ENCODE results near the gene LAG3. TPM values are rescaled to one million over a fixed set of nuclear protein-coding genes. Genes with fewer than 3 reads are reported as not detected.

Gene LAG3
- polyA plus RNA-seq, 1 of the 3 experiments (the other 2 are of a cell fraction) = 0.72 TPM

DNA sequence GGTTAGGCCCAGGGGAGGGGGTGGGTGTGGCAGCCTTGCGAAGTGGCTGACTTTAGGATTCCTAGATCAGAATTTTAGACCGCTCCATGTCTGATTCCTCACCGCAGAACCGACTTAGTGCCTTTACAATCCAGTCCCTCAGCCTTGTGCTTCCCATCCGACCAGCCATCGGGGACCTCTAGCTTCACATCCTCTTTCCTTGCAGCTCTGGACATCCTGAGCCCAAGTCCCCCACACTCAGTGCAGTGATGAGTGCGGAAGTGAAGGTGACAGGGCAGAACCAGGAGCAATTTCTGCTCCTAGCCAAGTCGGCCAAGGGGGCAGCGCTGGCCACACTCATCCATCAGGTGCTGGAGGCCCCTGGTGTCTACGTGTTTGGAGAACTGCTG lies 47.9 kb upstream of the LAG3 start:
- Histone ChIP-seq H2AFZ (ENCODE audit: low read depth) (peak overlapping the region; percentile 97), H3K9ac (peak overlapping the region; percentile 66), H3K27ac (ENCODE audit: low read depth in 2 of 2, low read length in 1 of 2) (peak overlapping the region; percentile 84 to 86), H3K27me3 (ENCODE audit: insufficient read depth) (no peaks in the 10 kb centered on the region), H3K36me3 (replicated peaks in 1 of 2; ENCODE audit: control insufficient read depth in 1 of 2, insufficient read depth in 2 of 2, low read length in 1 of 2) (peaks cover 9 to 21% of the 10 kb centered on the region in 2 experiments), H3K4me2 (peak overlapping the region; percentile 86), H3K4me3 (ENCODE audit: low read depth in 2 of 2, low read length in 1 of 2) (peak overlapping the region; percentile 57 to 65), H3K4me1 (ENCODE audit: control insufficient read depth in 1 of 2, insufficient read depth in 2 of 2, low read depth in 1 of 2, low read length in 1 of 2) (peaks cover 0 to 9% of the 10 kb centered on the region in 2 experiments; a peak in 1 of 4 replicates), H4K20me1 (ENCODE audit: insufficient read depth) (no peaks in the 10 kb centered on the region), H3F3A (replicated peaks; ENCODE audit: insufficient read depth) (peaks cover 17% of the 10 kb centered on the region), H3K79me2 (ENCODE audit: insufficient read depth) (peaks cover 17% of the 10 kb centered on the region; the same call in 1 of the 2 replicates), H3K9me2 (no peaks in the 10 kb centered on the region), H3K9me3 (no peaks in the 10 kb centered on the region)
- TF ChIP-seq MXI1 (IDR thresholded peaks at IDR 0.05; ENCODE audit: low read depth, low read length) (no peak; the same call in 1 of the 2 replicates), GABPA (IDR thresholded peaks at IDR 0.05; ENCODE audit: low read depth) (no peak)
- ChIA-PET CTCF (interaction anchor here (0.6 to 3.3 kb wide), 15 partner anchors 9 to 259 kb away, joined by 3 to 20 read pairs (median 4); partner anchors contain the start of genes MLF2, PTMS and ZNF384), POLR2A (interaction anchor here (0.6 to 2.6 kb wide), 18 partner anchors 10 to 219 kb away, joined by 3 to 50 read pairs (median 5); partner anchors contain the start of genes C12orf57, CDCA3, GAPDH and MLF2)
- DNase-seq = peak; percentile 55
- WGBS (ENCODE audit: low lambda C conversion rate) = 2% methylated on average over 8 of the region's 10 CpGs

DNA sequence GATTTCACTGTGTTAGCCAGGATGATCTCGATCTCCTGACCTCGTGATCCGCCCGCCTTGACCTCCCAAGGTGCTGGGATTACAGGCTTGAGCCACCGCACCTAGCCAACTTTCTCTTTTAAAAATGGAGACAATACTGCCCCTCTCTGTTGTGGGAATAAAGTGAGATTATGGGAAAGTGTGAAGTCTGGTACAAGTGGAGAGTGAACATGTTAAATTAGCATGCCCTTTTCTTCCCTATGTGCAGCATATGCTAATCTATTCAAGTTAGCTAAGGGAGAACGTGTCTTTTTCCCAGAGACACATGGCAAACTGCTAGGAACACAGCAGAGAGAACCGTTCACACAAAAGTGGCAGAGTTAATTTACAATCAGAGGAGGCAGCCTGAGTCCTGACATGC lies 47.0 kb upstream of the LAG3 start:
- H3K36me3 ChIP-seq (replicated peaks in 1 of 2; ENCODE audit: control insufficient read depth in 1 of 2, insufficient read depth in 2 of 2, low read length in 1 of 2) = peaks cover 9 to 30% of the 10 kb centered on the region in 2 experiments
- peak overlapping the region; percentile 86 for H3K4me2 ChIP-seq
- WGBS (ENCODE audit: low lambda C conversion rate) = 95% methylated on average over 7 of the region's 7 CpGs
- H3K4me1 ChIP-seq (ENCODE audit: control insufficient read depth in 1 of 2, insufficient read depth in 2 of 2, low read depth in 1 of 2, low read length in 1 of 2) = peaks cover 0 to 9% of the 10 kb centered on the region in 2 experiments; a peak in 1 of 4 replicates
- no peak overlapping the region for H3K9ac ChIP-seq
- H4K20me1 ChIP-seq (ENCODE audit: insufficient read depth) = no peaks in the 10 kb centered on the region
- DNase-seq = no peak
- no peaks in the 10 kb centered on the region for H3K27me3 ChIP-seq (ENCODE audit: insufficient read depth)
- no peaks in the 10 kb centered on the region for H3K9me2 ChIP-seq
- peaks cover 17% of the 10 kb centered on the region for H3F3A ChIP-seq (replicated peaks; ENCODE audit: insufficient read depth)
- POLR2A ChIA-PET = interaction anchor here (0.6 to 2.6 kb wide), 3 partner anchors 28 to 42 kb away, joined by 3 to 24 read pairs (median 3); partner anchors contain the start of genes MLF2 and ZNF384
- H3K9me3 ChIP-seq = no peaks in the 10 kb centered on the region
- H3K27ac ChIP-seq (ENCODE audit: low read depth in 2 of 2, low read length in 1 of 2) = no peak overlapping the region
- TF ChIP-seq TCF12 (IDR thresholded peaks at IDR 0.05) (no peak), RAD21 (IDR thresholded peaks at IDR 0.05; ENCODE audit: low read length) (no peak), EP300 (IDR thresholded peaks at IDR 0.05; ENCODE audit: borderline replicate concordance in 1 of 2, low read depth in 1 of 2, low read length in 1 of 2) (no peak), FOSL2 (IDR thresholded peaks at IDR 0.05; ENCODE audit: borderline replicate concordance, low read depth) (no peak), GATA2 (CRISPR knock-in tag; IDR thresholded peaks at IDR 0.05) (no peak), RFX5 (IDR thresholded peaks at IDR 0.05; ENCODE audit: low read length) (no peak), SMC3 (IDR thresholded peaks at IDR 0.05; ENCODE audit: low read depth, low read length) (no peak), SIN3A (IDR thresholded peaks at IDR 0.05; ENCODE audit: borderline replicate concordance, low read depth, low read length) (no peak), MEF2A (IDR thresholded peaks at IDR 0.05; ENCODE audit: borderline replicate concordance, low read depth) (no peak), TAF1 (IDR thresholded peaks at IDR 0.05; ENCODE audit: borderline replicate concordance, low read depth, low read length) (no peak), RCOR1 (IDR thresholded peaks at IDR 0.05; ENCODE audit: low read length) (no peak)
- TF ChIP-seq, protein P1, sequence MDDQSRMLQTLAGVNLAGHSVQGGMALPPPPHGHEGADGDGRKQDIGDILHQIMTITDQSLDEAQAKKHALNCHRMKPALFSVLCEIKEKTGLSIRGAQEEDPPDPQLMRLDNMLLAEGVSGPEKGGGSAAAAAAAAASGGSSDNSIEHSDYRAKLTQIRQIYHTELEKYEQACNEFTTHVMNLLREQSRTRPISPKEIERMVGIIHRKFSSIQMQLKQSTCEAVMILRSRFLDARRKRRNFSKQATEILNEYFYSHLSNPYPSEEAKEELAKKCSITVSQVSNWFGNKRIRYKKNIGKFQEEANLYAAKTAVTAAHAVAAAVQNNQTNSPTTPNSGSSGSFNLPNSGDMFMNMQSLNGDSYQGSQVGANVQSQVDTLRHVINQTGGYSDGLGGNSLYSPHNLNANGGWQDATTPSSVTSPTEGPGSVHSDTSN (IDR thresholded peaks at IDR 0.05) = no peak
- TF ChIP-seq, protein P2, sequence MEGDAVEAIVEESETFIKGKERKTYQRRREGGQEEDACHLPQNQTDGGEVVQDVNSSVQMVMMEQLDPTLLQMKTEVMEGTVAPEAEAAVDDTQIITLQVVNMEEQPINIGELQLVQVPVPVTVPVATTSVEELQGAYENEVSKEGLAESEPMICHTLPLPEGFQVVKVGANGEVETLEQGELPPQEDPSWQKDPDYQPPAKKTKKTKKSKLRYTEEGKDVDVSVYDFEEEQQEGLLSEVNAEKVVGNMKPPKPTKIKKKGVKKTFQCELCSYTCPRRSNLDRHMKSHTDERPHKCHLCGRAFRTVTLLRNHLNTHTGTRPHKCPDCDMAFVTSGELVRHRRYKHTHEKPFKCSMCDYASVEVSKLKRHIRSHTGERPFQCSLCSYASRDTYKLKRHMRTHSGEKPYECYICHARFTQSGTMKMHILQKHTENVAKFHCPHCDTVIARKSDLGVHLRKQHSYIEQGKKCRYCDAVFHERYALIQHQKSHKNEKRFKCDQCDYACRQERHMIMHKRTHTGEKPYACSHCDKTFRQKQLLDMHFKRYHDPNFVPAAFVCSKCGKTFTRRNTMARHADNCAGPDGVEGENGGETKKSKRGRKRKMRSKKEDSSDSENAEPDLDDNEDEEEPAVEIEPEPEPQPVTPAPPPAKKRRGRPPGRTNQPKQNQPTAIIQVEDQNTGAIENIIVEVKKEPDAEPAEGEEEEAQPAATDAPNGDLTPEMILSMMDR (IDR thresholded peaks at IDR 0.05) = no peak
- TF ChIP-seq, protein P3, sequence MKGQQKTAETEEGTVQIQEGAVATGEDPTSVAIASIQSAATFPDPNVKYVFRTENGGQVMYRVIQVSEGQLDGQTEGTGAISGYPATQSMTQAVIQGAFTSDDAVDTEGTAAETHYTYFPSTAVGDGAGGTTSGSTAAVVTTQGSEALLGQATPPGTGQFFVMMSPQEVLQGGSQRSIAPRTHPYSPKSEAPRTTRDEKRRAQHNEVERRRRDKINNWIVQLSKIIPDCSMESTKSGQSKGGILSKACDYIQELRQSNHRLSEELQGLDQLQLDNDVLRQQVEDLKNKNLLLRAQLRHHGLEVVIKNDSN (IDR thresholded peaks at IDR 0.05; ENCODE audit: borderline replicate concordance, low read depth) = no peak
- no peak overlapping the region; a peak in 1 of 4 replicates for H3K4me3 ChIP-seq (ENCODE audit: low read depth in 2 of 2, low read length in 1 of 2)
- CTCF ChIA-PET = interaction anchor here (1.1 to 2.1 kb wide), 7 partner anchors 8 to 144 kb away, joined by 3 to 9 read pairs (median 4); partner anchors contain the start of gene MLF2
- no peak overlapping the region for H2AFZ ChIP-seq (ENCODE audit: low read depth)
- peaks cover 17% of the 10 kb centered on the region; the same call in 1 of the 2 replicates for H3K79me2 ChIP-seq (ENCODE audit: insufficient read depth)
